HEK293 (cell line): Measurements from ENCODE around the gene MRPL45.

Experiments used
- CTCF ChIA-PET: fragments of 350-600 bp; formaldehyde crosslinking; extraction: SDS; loops from one replicate; lab custom pipeline; 2021; ENCODE audit warnings: antibody characterized with exemption; lab: Yijun Ruan, JAX
- POLR2A ChIA-PET: fragments of 300-600 bp; formaldehyde crosslinking; extraction: SDS; loops from one replicate; lab custom pipeline; 2020; ENCODE audit warnings: antibody characterized with exemption, inconsistent platforms; lab: Yijun Ruan, JAX
- H3K27ac ChIP-seq: fragments of 200-500 bp; sonication (Bioruptor generic); 2 replicates; pipeline ENCODE4 v1.5.1; 2014; ENCODE audit warnings: low read depth, low read length, control low read depth, inconsistent platforms; ENCODE audit errors: extremely low read depth
- H3K36me3 ChIP-seq, 2 experiments: fragments of 200-500 bp in 1 of 2; sonication (Bioruptor generic) in 1 of 2; 1 replicate in 1 of 2; 2 replicates in 1 of 2; pipeline ENCODE4 v1.5.1; 2014 to 2017; ENCODE audit warnings: inconsistent platforms in 2 of 2, low read length in 2 of 2; ENCODE audit not compliant: control insufficient read depth in 2 of 2, insufficient read depth in 1 of 2
- H3K4me1 ChIP-seq: fragments of 200-500 bp; sonication (Bioruptor generic); 2 replicates; pipeline ENCODE4 v1.5.1; 2014; ENCODE audit warnings: mild to moderate bottlenecking, low read length, inconsistent platforms; ENCODE audit not compliant: control insufficient read depth, insufficient read depth
- H3K4me3 ChIP-seq: 2 replicates; pipeline ENCODE4 v1.5.1; 2011; ENCODE audit warnings: low read depth, mild to moderate bottlenecking, control low read depth, low read length, moderate library complexity
- H3K9me3 ChIP-seq: fragments of 200-500 bp; sonication (Bioruptor generic); 2 replicates; pipeline ENCODE4 v1.5.1; 2014; ENCODE audit warnings: low read depth, low read length, inconsistent platforms; ENCODE audit not compliant: control insufficient read depth, insufficient read depth
- BCL11A ChIP-seq: fragments of 450-650 bp; formaldehyde crosslinking; IDR thresholded peaks from 2 replicates; pipeline ENCODE4 v1.5.1; 2016; ENCODE audit warnings: low read depth, missing biosample characterization, missing genetic modification characterization
- GLIS2 ChIP-seq: fragments of 450-650 bp; formaldehyde crosslinking; IDR thresholded peaks from 2 replicates; pipeline ENCODE4 v1.5.1; 2016; ENCODE audit warnings: missing biosample characterization, missing genetic modification characterization
- KLF8 ChIP-seq: fragments of 450-650 bp; formaldehyde crosslinking; IDR thresholded peaks from 2 replicates; pipeline ENCODE4 v1.5.1; 2016; ENCODE audit warnings: missing biosample characterization, missing genetic modification characterization
- MZF1 ChIP-seq: fragments of 450-650 bp; formaldehyde crosslinking; IDR thresholded peaks from 2 replicates; pipeline ENCODE4 v1.5.1; 2017; ENCODE audit warnings: missing biosample characterization, missing genetic modification characterization, borderline replicate concordance
- OSR2 ChIP-seq: fragments of 450-650 bp; formaldehyde crosslinking; IDR thresholded peaks from 2 replicates; pipeline ENCODE4 v1.5.1; 2016; ENCODE audit warnings: missing biosample characterization, missing genetic modification characterization
- RBAK ChIP-seq: fragments of 450-650 bp; formaldehyde crosslinking; IDR thresholded peaks from 2 replicates; pipeline ENCODE4 v1.5.1; 2016; ENCODE audit warnings: missing biosample characterization, missing genetic modification characterization
- ZBTB17 ChIP-seq: fragments of 450-650 bp; formaldehyde crosslinking; IDR thresholded peaks from 2 replicates; pipeline ENCODE4 v1.5.1; 2016; ENCODE audit warnings: missing biosample characterization, missing genetic modification characterization
- ZNF140 ChIP-seq: fragments of 450-650 bp; formaldehyde crosslinking; IDR thresholded peaks from 2 replicates; pipeline ENCODE4 v1.5.1; 2016; ENCODE audit warnings: missing biosample characterization, missing genetic modification characterization
- ZNF202 ChIP-seq: fragments of 450-650 bp; formaldehyde crosslinking; IDR thresholded peaks from 2 replicates; pipeline ENCODE4 v1.5.1; 2016; ENCODE audit warnings: missing biosample characterization, missing genetic modification characterization, borderline replicate concordance
- ZNF24 ChIP-seq: fragments of 450-650 bp; formaldehyde crosslinking; IDR thresholded peaks from 2 replicates; pipeline ENCODE4 v1.5.1; 2016; ENCODE audit warnings: missing biosample characterization, missing genetic modification characterization
- ZNF350 ChIP-seq: fragments of 450-650 bp; formaldehyde crosslinking; IDR thresholded peaks from 2 replicates; pipeline ENCODE4 v1.5.0; 2017; ENCODE audit warnings: missing biosample characterization, mild to moderate bottlenecking, missing genetic modification characterization
- ZNF391 ChIP-seq: fragments of 450-650 bp; formaldehyde crosslinking; IDR thresholded peaks from 2 replicates; pipeline ENCODE4 v1.5.1; 2016; ENCODE audit warnings: low read depth, missing biosample characterization, missing genetic modification characterization, borderline replicate concordance
- ZNF548 ChIP-seq: fragments of 450-650 bp; formaldehyde crosslinking; IDR thresholded peaks from 2 replicates; pipeline ENCODE4 v1.5.1; 2016; ENCODE audit warnings: missing biosample characterization, missing genetic modification characterization
- ZNF555 ChIP-seq: fragments of 450-650 bp; formaldehyde crosslinking; conservative IDR thresholded peaks from 2 replicates; pipeline ENCODE4 v1.5.1; 2017; ENCODE audit warnings: missing biosample characterization, mild to moderate bottlenecking, missing genetic modification characterization, inconsistent platforms
- ZNF560 ChIP-seq: fragments of 450-650 bp; formaldehyde crosslinking; IDR thresholded peaks from 2 replicates; pipeline ENCODE4 v1.5.1; 2017; ENCODE audit warnings: missing biosample characterization, missing genetic modification characterization, borderline replicate concordance
- ZNF776 ChIP-seq: fragments of 450-650 bp; formaldehyde crosslinking; IDR thresholded peaks from 2 replicates; pipeline ENCODE4 v1.5.0; 2017; ENCODE audit warnings: missing biosample characterization, missing genetic modification characterization, borderline replicate concordance
- ZNF830 ChIP-seq: fragments of 450-650 bp; IDR thresholded peaks from 2 replicates; pipeline ENCODE4 v1.5.0; 2018; ENCODE audit warnings: missing biosample characterization, missing genetic modification characterization, low read depth, mild to moderate bottlenecking, moderate library complexity
- ZNF837 ChIP-seq: fragments of 450-650 bp; formaldehyde crosslinking; IDR thresholded peaks from 2 replicates; pipeline ENCODE4 v1.5.1; 2016; ENCODE audit warnings: missing biosample characterization, missing genetic modification characterization
- ZSCAN30 ChIP-seq: fragments of 450-650 bp; IDR thresholded peaks from 2 replicates; pipeline ENCODE4 v1.5.1; 2018; ENCODE audit warnings: missing biosample characterization, mild to moderate bottlenecking, missing genetic modification characterization, moderate library complexity
- TF ChIP-seq, protein P1 (sequence below): fragments of 450-650 bp; formaldehyde crosslinking; IDR thresholded peaks from 2 replicates; pipeline ENCODE4 v1.5.1; 2016; ENCODE audit warnings: missing biosample characterization, missing genetic modification characterization
- TF ChIP-seq, protein P2 (sequence below): fragments of 450-650 bp; formaldehyde crosslinking; IDR thresholded peaks from 2 replicates; pipeline ENCODE4 v1.5.1; 2016; ENCODE audit warnings: missing biosample characterization, missing genetic modification characterization
- TF ChIP-seq, protein P3 (sequence below): fragments of 450-650 bp; formaldehyde crosslinking; IDR thresholded peaks from 2 replicates; pipeline ENCODE4 v1.5.1; 2017; ENCODE audit warnings: missing biosample characterization, missing genetic modification characterization
- TF ChIP-seq, protein P4 (sequence below): fragments of 450-650 bp; formaldehyde crosslinking; IDR thresholded peaks from 2 replicates; pipeline ENCODE4 v1.5.1; 2016; ENCODE audit warnings: missing biosample characterization, missing genetic modification characterization
- TF ChIP-seq, protein P5 (sequence below): fragments of 450-650 bp; formaldehyde crosslinking; IDR thresholded peaks from 2 replicates; pipeline ENCODE4 v1.5.1; 2017; ENCODE audit warnings: missing biosample characterization, missing genetic modification characterization

The MRPL45 gene

DNA sequence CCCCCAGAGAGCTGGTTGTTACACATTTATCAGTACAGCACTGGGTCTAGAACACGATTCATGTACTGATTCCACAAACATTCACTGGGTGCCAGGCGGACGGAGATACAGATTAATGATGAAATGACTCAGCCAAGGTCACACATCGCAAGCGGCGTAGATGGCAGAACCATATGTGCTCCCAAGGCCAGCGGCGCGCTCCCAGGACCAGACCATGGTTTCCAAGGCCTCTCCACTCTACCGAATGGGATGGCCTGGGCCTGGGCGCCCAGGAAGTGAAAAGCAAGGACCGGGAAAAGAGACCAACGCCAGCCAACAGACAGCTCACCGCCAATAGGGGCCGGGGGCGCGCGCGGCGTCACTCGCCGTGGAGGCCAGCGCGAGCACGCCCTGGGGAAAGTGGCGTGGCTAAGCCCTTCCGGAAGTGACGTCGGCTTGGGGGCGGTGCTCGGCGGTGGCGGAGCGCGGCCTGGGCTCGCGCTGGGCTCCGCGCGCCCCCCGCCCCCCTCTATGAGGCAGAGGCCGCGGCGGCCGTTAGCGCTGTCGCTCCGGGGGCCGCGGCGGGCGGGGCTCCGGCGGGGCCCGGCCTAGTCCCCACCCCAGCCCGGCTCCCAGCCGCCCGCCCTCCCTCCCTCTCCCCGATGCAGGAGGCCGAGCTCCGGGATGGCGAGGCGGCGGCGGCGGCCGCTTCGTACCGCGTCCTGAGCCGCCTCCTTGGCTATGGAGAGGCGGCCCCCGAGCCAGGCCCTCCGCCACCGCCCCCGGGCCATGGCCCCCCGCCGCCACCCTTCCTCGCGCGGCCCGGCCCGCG, 54.6 kb downstream of the MRPL45 start, which contains the start of gene SOCS7:
Gene SOCS7, plus strand, starts transcription at position 433 of the 811 bp plus-strand sequence. Its CDS starts 209 bp downstream, at position 642.
- Histone ChIP-seq H3K9me3 (no peaks in the 10 kb centered on the region), H3K4me1 (peaks cover 11% of the 10 kb centered on the region), H3K36me3 (no peaks in the 10 kb centered on the region; a peak in 1 of 3 replicates), H3K27ac (peak within 1 kb of the TSS; percentile 83), H3K4me3 (peak within 1 kb of the TSS; percentile 75)
- CTCF ChIA-PET: interaction anchor here (0.6 to 11.1 kb wide), 6 partner anchors 13 to 316 kb away, joined by 3 to 324 read pairs (median 34); no protein-coding TSS in a partner anchor
- POLR2A ChIA-PET: interaction anchor here (0.6 to 2.5 kb wide), 19 partner anchors 9 to 400 kb away, joined by 3 to 28 read pairs (median 4); partner anchors contain the start of gene MRPL45
- TF ChIP-seq ZNF548 (tag by site-specific recombination): no peak
- peak; percentile 55; the same call in 1 of the 2 replicates for TF ChIP-seq KLF8 (tag by site-specific recombination)
- TF ChIP-seq ZNF391 (tag by site-specific recombination): 0 out of 2 replicates have a peak, but pooled peaks have one; percentile 69
- no peak for TF ChIP-seq ZNF202 (tag by site-specific recombination)
- TF ChIP-seq ZNF776 (tag by site-specific recombination): no peak
- TF ChIP-seq, protein P1, sequence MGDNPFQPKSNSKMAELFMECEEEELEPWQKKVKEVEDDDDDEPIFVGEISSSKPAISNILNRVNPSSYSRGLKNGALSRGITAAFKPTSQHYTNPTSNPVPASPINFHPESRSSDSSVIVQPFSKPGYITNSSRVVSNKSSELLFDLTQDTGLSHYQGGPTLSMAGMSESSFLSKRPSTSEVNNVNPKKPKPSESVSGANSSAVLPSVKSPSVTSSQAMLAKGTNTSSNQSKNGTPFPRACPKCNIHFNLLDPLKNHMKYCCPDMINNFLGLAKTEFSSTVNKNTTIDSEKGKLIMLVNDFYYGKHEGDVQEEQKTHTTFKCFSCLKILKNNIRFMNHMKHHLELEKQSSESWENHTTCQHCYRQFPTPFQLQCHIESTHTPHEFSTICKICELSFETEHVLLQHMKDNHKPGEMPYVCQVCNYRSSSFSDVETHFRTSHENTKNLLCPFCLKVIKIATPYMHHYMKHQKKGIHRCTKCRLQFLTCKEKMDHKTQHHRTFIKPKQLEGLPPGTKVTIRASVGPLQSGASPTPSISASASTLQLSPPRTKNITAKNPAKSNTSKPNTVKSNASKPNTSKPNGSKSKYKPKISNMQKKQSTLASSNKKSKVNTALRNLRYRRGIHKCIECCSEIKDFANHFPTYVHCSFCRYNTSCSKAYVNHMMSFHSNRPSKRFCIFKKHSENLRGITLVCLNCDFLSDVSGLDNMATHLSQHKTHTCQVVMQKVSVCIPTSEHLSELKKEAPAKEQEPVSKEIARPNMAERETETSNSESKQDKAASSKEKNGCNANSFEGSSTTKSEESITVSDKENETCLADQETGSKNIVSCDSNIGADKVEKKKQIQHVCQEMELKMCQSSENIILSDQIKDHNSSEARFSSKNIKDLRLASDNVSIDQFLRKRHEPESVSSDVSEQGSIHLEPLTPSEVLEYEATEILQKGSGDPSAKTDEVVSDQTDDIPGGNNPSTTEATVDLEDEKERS (tag by site-specific recombination): peak; percentile 78
- TF ChIP-seq, protein P2, sequence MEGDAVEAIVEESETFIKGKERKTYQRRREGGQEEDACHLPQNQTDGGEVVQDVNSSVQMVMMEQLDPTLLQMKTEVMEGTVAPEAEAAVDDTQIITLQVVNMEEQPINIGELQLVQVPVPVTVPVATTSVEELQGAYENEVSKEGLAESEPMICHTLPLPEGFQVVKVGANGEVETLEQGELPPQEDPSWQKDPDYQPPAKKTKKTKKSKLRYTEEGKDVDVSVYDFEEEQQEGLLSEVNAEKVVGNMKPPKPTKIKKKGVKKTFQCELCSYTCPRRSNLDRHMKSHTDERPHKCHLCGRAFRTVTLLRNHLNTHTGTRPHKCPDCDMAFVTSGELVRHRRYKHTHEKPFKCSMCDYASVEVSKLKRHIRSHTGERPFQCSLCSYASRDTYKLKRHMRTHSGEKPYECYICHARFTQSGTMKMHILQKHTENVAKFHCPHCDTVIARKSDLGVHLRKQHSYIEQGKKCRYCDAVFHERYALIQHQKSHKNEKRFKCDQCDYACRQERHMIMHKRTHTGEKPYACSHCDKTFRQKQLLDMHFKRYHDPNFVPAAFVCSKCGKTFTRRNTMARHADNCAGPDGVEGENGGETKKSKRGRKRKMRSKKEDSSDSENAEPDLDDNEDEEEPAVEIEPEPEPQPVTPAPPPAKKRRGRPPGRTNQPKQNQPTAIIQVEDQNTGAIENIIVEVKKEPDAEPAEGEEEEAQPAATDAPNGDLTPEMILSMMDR (tag by site-specific recombination): 0 out of 2 replicates have a peak, but pooled peaks have one; percentile 21
- TF ChIP-seq, protein P3, sequence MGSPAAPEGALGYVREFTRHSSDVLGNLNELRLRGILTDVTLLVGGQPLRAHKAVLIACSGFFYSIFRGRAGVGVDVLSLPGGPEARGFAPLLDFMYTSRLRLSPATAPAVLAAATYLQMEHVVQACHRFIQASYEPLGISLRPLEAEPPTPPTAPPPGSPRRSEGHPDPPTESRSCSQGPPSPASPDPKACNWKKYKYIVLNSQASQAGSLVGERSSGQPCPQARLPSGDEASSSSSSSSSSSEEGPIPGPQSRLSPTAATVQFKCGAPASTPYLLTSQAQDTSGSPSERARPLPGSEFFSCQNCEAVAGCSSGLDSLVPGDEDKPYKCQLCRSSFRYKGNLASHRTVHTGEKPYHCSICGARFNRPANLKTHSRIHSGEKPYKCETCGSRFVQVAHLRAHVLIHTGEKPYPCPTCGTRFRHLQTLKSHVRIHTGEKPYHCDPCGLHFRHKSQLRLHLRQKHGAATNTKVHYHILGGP (tag by site-specific recombination): no peak
- TF ChIP-seq MZF1 (tag by site-specific recombination): no peak
- TF ChIP-seq ZSCAN30 (tag by site-specific recombination): peak; percentile 40; the same call in 1 of the 2 replicates
- no peak for TF ChIP-seq ZNF555
- TF ChIP-seq ZNF24: no peak
- no peak for TF ChIP-seq ZNF140 (tag by site-specific recombination)
- no peak for TF ChIP-seq OSR2 (tag by site-specific recombination)
- TF ChIP-seq ZNF830 (tag by site-specific recombination): no peak
- TF ChIP-seq, protein P4, sequence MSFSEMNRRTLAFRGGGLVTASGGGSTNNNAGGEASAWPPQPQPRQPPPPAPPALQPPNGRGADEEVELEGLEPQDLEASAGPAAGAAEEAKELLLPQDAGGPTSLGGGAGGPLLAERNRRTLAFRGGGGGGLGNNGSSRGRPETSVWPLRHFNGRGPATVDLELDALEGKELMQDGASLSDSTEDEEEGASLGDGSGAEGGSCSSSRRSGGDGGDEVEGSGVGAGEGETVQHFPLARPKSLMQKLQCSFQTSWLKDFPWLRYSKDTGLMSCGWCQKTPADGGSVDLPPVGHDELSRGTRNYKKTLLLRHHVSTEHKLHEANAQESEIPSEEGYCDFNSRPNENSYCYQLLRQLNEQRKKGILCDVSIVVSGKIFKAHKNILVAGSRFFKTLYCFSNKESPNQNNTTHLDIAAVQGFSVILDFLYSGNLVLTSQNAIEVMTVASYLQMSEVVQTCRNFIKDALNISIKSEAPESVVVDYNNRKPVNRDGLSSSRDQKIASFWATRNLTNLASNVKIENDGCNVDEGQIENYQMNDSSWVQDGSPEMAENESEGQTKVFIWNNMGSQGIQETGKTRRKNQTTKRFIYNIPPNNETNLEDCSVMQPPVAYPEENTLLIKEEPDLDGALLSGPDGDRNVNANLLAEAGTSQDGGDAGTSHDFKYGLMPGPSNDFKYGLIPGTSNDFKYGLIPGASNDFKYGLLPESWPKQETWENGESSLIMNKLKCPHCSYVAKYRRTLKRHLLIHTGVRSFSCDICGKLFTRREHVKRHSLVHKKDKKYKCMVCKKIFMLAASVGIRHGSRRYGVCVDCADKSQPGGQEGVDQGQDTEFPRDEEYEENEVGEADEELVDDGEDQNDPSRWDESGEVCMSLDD (tag by site-specific recombination): no peak
- TF ChIP-seq ZNF560 (tag by site-specific recombination): no peak
- TF ChIP-seq ZNF837: no peak
- TF ChIP-seq RBAK (tag by site-specific recombination): no peak
- TF ChIP-seq GLIS2 (tag by site-specific recombination): 0 out of 2 replicates have a peak, but pooled peaks have one; percentile 16
- TF ChIP-seq BCL11A: no peak
- TF ChIP-seq, protein P5, sequence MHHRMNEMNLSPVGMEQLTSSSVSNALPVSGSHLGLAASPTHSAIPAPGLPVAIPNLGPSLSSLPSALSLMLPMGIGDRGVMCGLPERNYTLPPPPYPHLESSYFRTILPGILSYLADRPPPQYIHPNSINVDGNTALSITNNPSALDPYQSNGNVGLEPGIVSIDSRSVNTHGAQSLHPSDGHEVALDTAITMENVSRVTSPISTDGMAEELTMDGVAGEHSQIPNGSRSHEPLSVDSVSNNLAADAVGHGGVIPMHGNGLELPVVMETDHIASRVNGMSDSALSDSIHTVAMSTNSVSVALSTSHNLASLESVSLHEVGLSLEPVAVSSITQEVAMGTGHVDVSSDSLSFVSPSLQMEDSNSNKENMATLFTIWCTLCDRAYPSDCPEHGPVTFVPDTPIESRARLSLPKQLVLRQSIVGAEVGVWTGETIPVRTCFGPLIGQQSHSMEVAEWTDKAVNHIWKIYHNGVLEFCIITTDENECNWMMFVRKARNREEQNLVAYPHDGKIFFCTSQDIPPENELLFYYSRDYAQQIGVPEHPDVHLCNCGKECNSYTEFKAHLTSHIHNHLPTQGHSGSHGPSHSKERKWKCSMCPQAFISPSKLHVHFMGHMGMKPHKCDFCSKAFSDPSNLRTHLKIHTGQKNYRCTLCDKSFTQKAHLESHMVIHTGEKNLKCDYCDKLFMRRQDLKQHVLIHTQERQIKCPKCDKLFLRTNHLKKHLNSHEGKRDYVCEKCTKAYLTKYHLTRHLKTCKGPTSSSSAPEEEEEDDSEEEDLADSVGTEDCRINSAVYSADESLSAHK (tag by site-specific recombination): no peak
- peak; percentile 84 for TF ChIP-seq ZBTB17
- TF ChIP-seq ZNF350 (tag by site-specific recombination): no peak
